ENCODE results near the gene RPL27. TPM values are rescaled to one million over a fixed set of nuclear protein-coding genes. Genes with fewer than 3 reads are reported as not detected.

Gene RPL27
- total RNA-seq, 2 experiments from 2014 or later, result 1,923 to 1,951 TPM

- no peaks in the 10 kb centered on the region for H3K9me3 Mint-ChIP-seq
- intact Hi-C loops (cut with DNase I, micrococcal nuclease), result loop anchor here (1.0 to 10.0 kb wide), 7 partner anchors 100 to 459 kb away; partner anchors contain the start of genes BRCA1 (in 2 of the 2), DHX8 (in 1 of the 2) and TMEM106A (in 1 of the 2)
- H3K27me3 ChIP-seq (ENCODE audit: control insufficient read depth in 1 of 2, insufficient read depth in 2 of 2, low read length in 2 of 2), result no peaks in the 10 kb centered on the region
- peak within 1 kb of the TSS in 1 of 2 donors; percentile 56 for H3K27ac ChIP-seq (ENCODE audit: low read depth in 1 of 2, low read length in 2 of 2)
- no peaks in the 10 kb centered on the region for H3K9me3 ChIP-seq (ENCODE audit: control insufficient read depth in 1 of 2, insufficient read depth in 1 of 2, low read length in 2 of 2)
- CTCF ChIA-PET, result interaction anchor here (0.6 to 1.9 kb wide), 9 partner anchors 16 to 1095 kb away, joined by 3 to 10 read pairs (median 3); partner anchors contain the start of genes DHX8 and RPL27
- TF ChIP-seq CTCF (IDR thresholded peaks at IDR 0.05), result peak; percentile 21
- H3K4me1 ChIP-seq (ENCODE audit: insufficient read depth, low read length), result peaks cover 48% of the 10 kb centered on the region
- H3K27ac Mint-ChIP-seq, result peak within 1 kb of the TSS; percentile 77
- H3K4me3 ChIP-seq (ENCODE audit: low read length), result peak within 1 kb of the TSS; percentile 74
- POLR2A ChIA-PET, result interaction anchor here (0.7 to 2.8 kb wide), 13 partner anchors 12 to 459 kb away, joined by 3 to 29 read pairs (median 7); partner anchors contain the start of genes BRCA1, DHX8, NBR1 and RPL27
- peak; percentile 60 to 91 (median 71) for DNase-seq
- H3K4me3 Mint-ChIP-seq, result peak within 1 kb of the TSS; percentile 90
- H3K4me1 Mint-ChIP-seq (ENCODE audit: low read depth), result peaks cover 28% of the 10 kb centered on the region
- no peaks in the 10 kb centered on the region for H3K27me3 Mint-ChIP-seq
- H3K36me3 Mint-ChIP-seq (ENCODE audit: low read depth), result no peaks in the 10 kb centered on the region
- H3K36me3 ChIP-seq (ENCODE audit: insufficient read depth, low read length), result no peaks in the 10 kb centered on the region
- peak; percentile 56 for ATAC-seq (ENCODE audit: poor library complexity)
Measured at GRCh38 chr17:43024407-43025289, 26.4 kb downstream of the RPL27 start, which contains the start of gene RND2. Gene RND2, plus strand, starts transcription at chr17:43025231. Its CDS starts 117 bp downstream, at chr17:43025348.

DNA sequence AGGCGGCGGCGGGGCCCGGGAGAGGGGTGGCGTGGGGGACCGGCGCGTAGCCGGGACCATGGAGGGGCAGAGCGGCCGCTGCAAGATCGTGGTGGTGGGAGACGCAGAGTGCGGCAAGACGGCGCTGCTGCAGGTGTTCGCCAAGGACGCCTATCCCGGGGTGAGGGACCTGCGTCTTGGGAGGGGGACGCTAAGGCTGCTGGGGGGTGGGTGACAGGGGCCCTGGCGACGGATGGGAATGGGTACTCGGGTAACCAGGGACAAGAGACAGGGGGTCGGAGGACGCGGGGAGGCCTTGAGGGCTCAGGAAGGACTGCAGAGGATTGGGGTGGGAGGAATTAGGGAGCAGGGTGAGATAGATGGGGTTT is 27.1 kb downstream of the RPL27 start:
- Histone ChIP-seq H3K4me1 (ENCODE audit: insufficient read depth, low read length) (peaks cover 41% of the 10 kb centered on the region), H3K27ac (ENCODE audit: low read depth in 1 of 2, low read length in 2 of 2) (no peak overlapping the region), H3K36me3 (ENCODE audit: insufficient read depth, low read length) (no peaks in the 10 kb centered on the region), H3K4me3 (ENCODE audit: low read length) (peak overlapping the region; percentile 44), H3K27me3 (ENCODE audit: control insufficient read depth in 1 of 2, insufficient read depth in 2 of 2, low read length in 2 of 2) (no peaks in the 10 kb centered on the region), H3K9me3 (ENCODE audit: control insufficient read depth in 1 of 2, insufficient read depth in 1 of 2, low read length in 2 of 2) (no peaks in the 10 kb centered on the region)
- Mint-ChIP-seq H3K36me3 (ENCODE audit: low read depth) (no peaks in the 10 kb centered on the region), H3K4me1 (ENCODE audit: low read depth) (peaks cover 22% of the 10 kb centered on the region), H3K9me3 (no peaks in the 10 kb centered on the region), H3K4me3 (peak overlapping the region; percentile 88), H3K27ac (peak overlapping the region; percentile 73), H3K27me3 (no peaks in the 10 kb centered on the region)
- no peak for DNase-seq
- ChIA-PET CTCF (interaction anchor here (1.9 kb wide), 1 partner anchor 27 kb away, joined by 10 read pairs; the partner anchor contains the start of gene RPL27), POLR2A (interaction anchor here (0.7 to 2.8 kb wide), 9 partner anchors 13 to 459 kb away, joined by 3 to 29 read pairs (median 5); partner anchors contain the start of genes DHX8 and RPL27)
- intact Hi-C loops (cut with DNase I, micrococcal nuclease), result loop anchor here (5.0 to 10.0 kb wide), 3 partner anchors 100 to 142 kb away; partner anchors contain the start of gene BRCA1 (in 2 of the 2)
- ATAC-seq (ENCODE audit: poor library complexity), result no peak
- TF ChIP-seq CTCF (IDR thresholded peaks at IDR 0.05), result no peak

- TF ChIP-seq CTCF (IDR thresholded peaks at IDR 0.05), result no peak
- no peaks in the 10 kb centered on the region for H3K27me3 Mint-ChIP-seq
- peak overlapping the region; percentile 73 for H3K27ac Mint-ChIP-seq
- DNase-seq, result peak in 2 of 14 experiments; percentile 11 to 44
- peak overlapping the region; percentile 88 for H3K4me3 Mint-ChIP-seq
- ATAC-seq (ENCODE audit: poor library complexity), result no peak
- intact Hi-C loops (cut with DNase I, micrococcal nuclease), result loop anchor here (5.0 to 10.0 kb wide), 3 partner anchors 99 to 141 kb away; partner anchors contain the start of gene BRCA1 (in 2 of the 2)
- H3K36me3 ChIP-seq (ENCODE audit: insufficient read depth, low read length), result no peaks in the 10 kb centered on the region
- peaks cover 18% of the 10 kb centered on the region for H3K4me1 Mint-ChIP-seq (ENCODE audit: low read depth)
- ChIA-PET POLR2A (interaction anchor here (1.2 to 2.8 kb wide), 3 partner anchors 146 to 342 kb away, joined by 3 to 13 read pairs (median 3); no protein-coding TSS in a partner anchor), CTCF (interaction anchor here (1.2 kb wide), 1 partner anchor 28 kb away, joined by 4 read pairs; the partner anchor contains the start of gene RPL27)
- no peak overlapping the region for H3K4me3 ChIP-seq (ENCODE audit: low read length)
- H3K4me1 ChIP-seq (ENCODE audit: insufficient read depth, low read length), result peaks cover 34% of the 10 kb centered on the region
- no peak overlapping the region for H3K27ac ChIP-seq (ENCODE audit: low read depth in 1 of 2, low read length in 2 of 2)
- no peaks in the 10 kb centered on the region for H3K36me3 Mint-ChIP-seq (ENCODE audit: low read depth)
- no peaks in the 10 kb centered on the region for H3K27me3 ChIP-seq (ENCODE audit: control insufficient read depth in 1 of 2, insufficient read depth in 2 of 2, low read length in 2 of 2)
- no peaks in the 10 kb centered on the region for H3K9me3 ChIP-seq (ENCODE audit: control insufficient read depth in 1 of 2, insufficient read depth in 1 of 2, low read length in 2 of 2)
- H3K9me3 Mint-ChIP-seq, result no peaks in the 10 kb centered on the region
Measured at GRCh38 chr17:43025766-43026537, 27.7 kb downstream of the RPL27 start.

Measured in CD4-positive, alpha-beta T cell (primary cell).